Astrocyte (in vitro differentiated cells and primary cell): ENCODE measurements around the gene TMEM223. TPM values are rescaled to one million over a fixed set of nuclear protein-coding genes. Genes with fewer than 3 reads are reported as not detected.

Experiments used
- DNase-seq: peaks from one replicate; pipeline ENCODE4 v3.0.0-alpha.2; 2010; ENCODE audit warnings: low read depth
- FAIRE-seq: peaks from 2 replicates; lab custom pipeline; 2011; peaks lifted over from hg19 to GRCh38; lab: Jason Lieb, UNC
- H2AFZ ChIP-seq: 2 replicates; pipeline ENCODE4 v1.6.0; 2012; ENCODE audit warnings: low read depth, low read length, inconsistent platforms
- H3K27ac ChIP-seq: 2 replicates; pipeline ENCODE4 v1.5.1; 2011; ENCODE audit warnings: low read depth, low read length, inconsistent platforms
- H3K27me3 ChIP-seq: 2 replicates; pipeline ENCODE4 v1.6.0; 2011; ENCODE audit warnings: low read length, inconsistent platforms; ENCODE audit not compliant: insufficient read depth
- H3K36me3 ChIP-seq: 2 replicates; pipeline ENCODE4 v1.5.1; 2011; ENCODE audit warnings: low read length, inconsistent platforms; ENCODE audit not compliant: insufficient read depth
- H3K4me1 ChIP-seq: 2 replicates; pipeline ENCODE4 v1.5.1; 2011; ENCODE audit warnings: low read length, inconsistent platforms; ENCODE audit not compliant: insufficient read depth
- H3K4me2 ChIP-seq: 2 replicates; pipeline ENCODE4 v1.6.0; 2012; ENCODE audit warnings: low read length, inconsistent platforms
- H3K4me3 ChIP-seq: 2 replicates; pipeline ENCODE4 v1.5.1; 2011; ENCODE audit warnings: low read depth, mild to moderate bottlenecking, low read length, inconsistent platforms; ENCODE audit not compliant: insufficient read depth
- H3K79me2 ChIP-seq: 2 replicates; pipeline ENCODE4 v1.6.0; 2012; ENCODE audit warnings: mild to moderate bottlenecking, low read length, inconsistent platforms; ENCODE audit not compliant: insufficient read depth
- H3K9ac ChIP-seq: 2 replicates; pipeline ENCODE4 v1.6.0; 2012; ENCODE audit warnings: mild to moderate bottlenecking, low read length, inconsistent platforms
- H3K9me3 ChIP-seq: 2 replicates; pipeline ENCODE4 v1.5.1; 2012; ENCODE audit warnings: low read depth, mild to moderate bottlenecking, low read length, inconsistent platforms; ENCODE audit not compliant: insufficient read depth
- H4K20me1 ChIP-seq: 2 replicates; pipeline ENCODE4 v1.6.0; 2012; ENCODE audit warnings: low read length, inconsistent platforms; ENCODE audit not compliant: insufficient read depth
- H3K27ac Mint-ChIP-seq: one replicate; pipeline ENCODE4 v1.8.0; 2021; ENCODE audit warnings: mild to moderate bottlenecking, mixed read lengths; ENCODE audit not compliant: unreplicated experiment
- H3K27me3 Mint-ChIP-seq: one replicate; pipeline ENCODE4 v1.8.0; 2021; ENCODE audit warnings: low read depth, mixed read lengths; ENCODE audit not compliant: unreplicated experiment
- H3K36me3 Mint-ChIP-seq: one replicate; pipeline ENCODE4 v1.8.0; 2021; ENCODE audit warnings: low read depth, mixed read lengths; ENCODE audit not compliant: unreplicated experiment
- H3K4me1 Mint-ChIP-seq: one replicate; pipeline ENCODE4 v1.8.0; 2021; ENCODE audit warnings: low read depth, mixed read lengths; ENCODE audit not compliant: unreplicated experiment
- H3K4me3 Mint-ChIP-seq: one replicate; pipeline ENCODE4 v1.8.0; 2021; ENCODE audit warnings: mild to moderate bottlenecking, moderate library complexity, mixed read lengths; ENCODE audit not compliant: unreplicated experiment
- H3K9me3 Mint-ChIP-seq: one replicate; pipeline ENCODE4 v1.8.0; 2021; ENCODE audit warnings: mild to moderate bottlenecking, mixed read lengths; ENCODE audit not compliant: unreplicated experiment
- EZH2 ChIP-seq: IDR thresholded peaks from 2 replicates; pipeline ENCODE4 v1.6.1; 2012; ENCODE audit warnings: mild to moderate bottlenecking, low read length, inconsistent platforms; ENCODE audit not compliant: insufficient read depth
- total RNA-seq: library from RNA; stranded (reverse); gene quantifications from 2 replicates; pipeline ENCODE4 v1.2.1, GENCODE V29; 2021
- TF ChIP-seq, protein P1 (sequence below): IDR thresholded peaks from 2 replicates; pipeline ENCODE4 v1.5.1; 2011; ENCODE audit warnings: low read depth, mild to moderate bottlenecking, inconsistent platforms, low read length, moderate library complexity; ENCODE audit not compliant: insufficient read depth

The TMEM223 gene
- total RNA-seq, 1 donor from 2014 or later: 7.8 TPM

GRCh38 chr11:62757846-62758788, 33.7 kb downstream of the TMEM223 start:
- Mint-ChIP-seq H3K27me3 (no peaks in the 10 kb centered on the region), H3K36me3 (peaks cover 1% of the 10 kb centered on the region), H3K4me3 (no peak overlapping the region), H3K4me1 (peaks cover 6% of the 10 kb centered on the region), H3K27ac (no peak overlapping the region), H3K9me3 (no peaks in the 10 kb centered on the region)
- H3K4me2 ChIP-seq: no peak overlapping the region
- H3K4me1 ChIP-seq: peaks cover 13% of the 10 kb centered on the region
- H3K9ac ChIP-seq: no peak overlapping the region
- H3K27me3 ChIP-seq: no peaks in the 10 kb centered on the region
- H3K9me3 ChIP-seq: no peaks in the 10 kb centered on the region
- no peak overlapping the region for H2AFZ ChIP-seq
- H3K27ac ChIP-seq: no peak overlapping the region
- DNase-seq (no peak), FAIRE-seq (no peak)
- no peaks in the 10 kb centered on the region for H4K20me1 ChIP-seq
- TF ChIP-seq, protein P1, sequence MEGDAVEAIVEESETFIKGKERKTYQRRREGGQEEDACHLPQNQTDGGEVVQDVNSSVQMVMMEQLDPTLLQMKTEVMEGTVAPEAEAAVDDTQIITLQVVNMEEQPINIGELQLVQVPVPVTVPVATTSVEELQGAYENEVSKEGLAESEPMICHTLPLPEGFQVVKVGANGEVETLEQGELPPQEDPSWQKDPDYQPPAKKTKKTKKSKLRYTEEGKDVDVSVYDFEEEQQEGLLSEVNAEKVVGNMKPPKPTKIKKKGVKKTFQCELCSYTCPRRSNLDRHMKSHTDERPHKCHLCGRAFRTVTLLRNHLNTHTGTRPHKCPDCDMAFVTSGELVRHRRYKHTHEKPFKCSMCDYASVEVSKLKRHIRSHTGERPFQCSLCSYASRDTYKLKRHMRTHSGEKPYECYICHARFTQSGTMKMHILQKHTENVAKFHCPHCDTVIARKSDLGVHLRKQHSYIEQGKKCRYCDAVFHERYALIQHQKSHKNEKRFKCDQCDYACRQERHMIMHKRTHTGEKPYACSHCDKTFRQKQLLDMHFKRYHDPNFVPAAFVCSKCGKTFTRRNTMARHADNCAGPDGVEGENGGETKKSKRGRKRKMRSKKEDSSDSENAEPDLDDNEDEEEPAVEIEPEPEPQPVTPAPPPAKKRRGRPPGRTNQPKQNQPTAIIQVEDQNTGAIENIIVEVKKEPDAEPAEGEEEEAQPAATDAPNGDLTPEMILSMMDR: no peak
- no peak for TF ChIP-seq EZH2
- peaks cover 22% of the 10 kb centered on the region for H3K79me2 ChIP-seq
- no peaks in the 10 kb centered on the region for H3K36me3 ChIP-seq
- H3K4me3 ChIP-seq: no peak overlapping the region

GRCh38 chr11:62755086-62755615, 36.7 kb downstream of the TMEM223 start:
- Histone ChIP-seq H3K4me2 (no peak overlapping the region), H3K79me2 (peaks cover 19% of the 10 kb centered on the region), H3K27me3 (no peaks in the 10 kb centered on the region), H3K4me1 (peaks cover 4% of the 10 kb centered on the region), H2AFZ (no peak overlapping the region), H3K4me3 (no peak overlapping the region), H4K20me1 (no peaks in the 10 kb centered on the region), H3K9me3 (no peaks in the 10 kb centered on the region), H3K36me3 (no peaks in the 10 kb centered on the region), H3K27ac (no peak overlapping the region), H3K9ac (no peak overlapping the region)
- H3K27ac Mint-ChIP-seq: no peak overlapping the region
- no peaks in the 10 kb centered on the region for H3K9me3 Mint-ChIP-seq
- TF ChIP-seq, protein P1: no peak
- no peak for TF ChIP-seq EZH2
- FAIRE-seq (no peak), DNase-seq (no peak)
- no peaks in the 10 kb centered on the region for H3K27me3 Mint-ChIP-seq
- H3K36me3 Mint-ChIP-seq: peaks cover 2% of the 10 kb centered on the region
- H3K4me1 Mint-ChIP-seq: peaks cover 2% of the 10 kb centered on the region
- H3K4me3 Mint-ChIP-seq: no peak overlapping the region
